ENCODE measurements around the gene IDS. TPM values are rescaled to one million over a fixed set of nuclear protein-coding genes. Genes with fewer than 3 reads are reported as not detected.

IDS gene
- total RNA-seq, 6 experiments from 2014 or later: 38.4 to 70.9 (median 55.1) TPM

GRCh38 chrX:149518236-149518635 lies 13.1 kb upstream of the IDS start:
- H3K4me3 Mint-ChIP-seq: no peak overlapping the region
- H3K27me3 Mint-ChIP-seq (ENCODE audit: insufficient read depth): peaks cover 7% of the 10 kb centered on the region
- no peaks in the 10 kb centered on the region for H3K9me3 Mint-ChIP-seq
- DNase-seq: no peak
- no peak overlapping the region for H3K27ac Mint-ChIP-seq
- TF ChIP-seq, protein P1, sequence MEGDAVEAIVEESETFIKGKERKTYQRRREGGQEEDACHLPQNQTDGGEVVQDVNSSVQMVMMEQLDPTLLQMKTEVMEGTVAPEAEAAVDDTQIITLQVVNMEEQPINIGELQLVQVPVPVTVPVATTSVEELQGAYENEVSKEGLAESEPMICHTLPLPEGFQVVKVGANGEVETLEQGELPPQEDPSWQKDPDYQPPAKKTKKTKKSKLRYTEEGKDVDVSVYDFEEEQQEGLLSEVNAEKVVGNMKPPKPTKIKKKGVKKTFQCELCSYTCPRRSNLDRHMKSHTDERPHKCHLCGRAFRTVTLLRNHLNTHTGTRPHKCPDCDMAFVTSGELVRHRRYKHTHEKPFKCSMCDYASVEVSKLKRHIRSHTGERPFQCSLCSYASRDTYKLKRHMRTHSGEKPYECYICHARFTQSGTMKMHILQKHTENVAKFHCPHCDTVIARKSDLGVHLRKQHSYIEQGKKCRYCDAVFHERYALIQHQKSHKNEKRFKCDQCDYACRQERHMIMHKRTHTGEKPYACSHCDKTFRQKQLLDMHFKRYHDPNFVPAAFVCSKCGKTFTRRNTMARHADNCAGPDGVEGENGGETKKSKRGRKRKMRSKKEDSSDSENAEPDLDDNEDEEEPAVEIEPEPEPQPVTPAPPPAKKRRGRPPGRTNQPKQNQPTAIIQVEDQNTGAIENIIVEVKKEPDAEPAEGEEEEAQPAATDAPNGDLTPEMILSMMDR (IDR thresholded peaks at IDR 0.05): no peak
- H3K36me3 Mint-ChIP-seq (ENCODE audit: low read depth): no peaks in the 10 kb centered on the region
- H3K4me1 Mint-ChIP-seq (ENCODE audit: low read depth): peaks cover 10% of the 10 kb centered on the region

DNA sequence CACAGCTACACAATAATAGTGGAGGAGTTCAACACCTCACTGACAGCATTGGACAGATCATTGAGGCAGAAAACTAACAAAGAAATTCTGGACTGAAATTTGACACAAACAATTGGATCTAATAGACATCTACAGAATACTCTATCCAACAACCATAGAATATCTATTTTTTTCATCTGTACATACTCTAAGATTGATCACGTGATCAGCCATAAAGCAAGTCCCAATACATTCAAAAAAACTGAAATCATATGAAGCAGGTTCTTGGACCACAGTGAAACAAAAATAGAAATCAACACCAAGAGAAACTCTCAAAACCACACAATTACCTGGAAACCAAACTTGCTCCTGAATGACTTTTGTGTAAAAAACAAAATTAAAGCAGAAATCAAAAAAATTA lies 12.2 kb upstream of the IDS start:
- no peak overlapping the region for H3K27ac Mint-ChIP-seq
- no peaks in the 10 kb centered on the region for H3K9me3 Mint-ChIP-seq
- TF ChIP-seq, protein P1 (IDR thresholded peaks at IDR 0.05): no peak
- H3K4me3 Mint-ChIP-seq: no peak overlapping the region
- H3K27me3 Mint-ChIP-seq (ENCODE audit: insufficient read depth): peaks cover 7% of the 10 kb centered on the region
- no peaks in the 10 kb centered on the region for H3K36me3 Mint-ChIP-seq (ENCODE audit: low read depth)
- peaks cover 10% of the 10 kb centered on the region for H3K4me1 Mint-ChIP-seq (ENCODE audit: low read depth)
- DNase-seq: no peak

DNA sequence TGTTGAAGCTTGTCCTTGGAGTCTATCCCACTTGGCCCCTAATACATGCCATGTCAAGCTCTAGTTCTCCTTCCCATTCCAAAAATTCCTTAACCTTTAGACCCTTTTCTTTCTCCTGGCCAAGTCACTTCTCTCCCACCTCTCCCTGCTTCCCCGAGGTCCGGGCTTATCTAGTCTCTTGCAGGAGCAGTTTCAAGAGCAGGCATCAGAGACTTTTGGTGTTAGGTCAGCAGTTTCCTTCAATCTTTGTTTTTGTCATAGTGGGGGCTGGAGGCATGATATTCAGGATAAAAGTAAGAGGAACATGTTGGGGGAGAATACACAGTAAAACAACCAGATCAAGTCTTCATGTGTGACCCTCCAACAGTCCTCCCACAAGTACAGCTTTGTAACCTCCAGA lies 11.5 kb upstream of the IDS start:
- no peak for DNase-seq
- TF ChIP-seq, protein P1 (IDR thresholded peaks at IDR 0.05): no peak
- no peaks in the 10 kb centered on the region for H3K9me3 Mint-ChIP-seq
- no peak overlapping the region for H3K4me3 Mint-ChIP-seq
- H3K27ac Mint-ChIP-seq: no peak overlapping the region
- H3K36me3 Mint-ChIP-seq (ENCODE audit: low read depth): no peaks in the 10 kb centered on the region
- H3K27me3 Mint-ChIP-seq (ENCODE audit: insufficient read depth): peaks cover 7% of the 10 kb centered on the region
- peaks cover 10% of the 10 kb centered on the region for H3K4me1 Mint-ChIP-seq (ENCODE audit: low read depth)

- TF ChIP-seq, protein P1 (IDR thresholded peaks at IDR 0.05): no peak
- Mint-ChIP-seq H3K4me1 (ENCODE audit: low read depth) (peaks cover 11% of the 10 kb centered on the region), H3K27me3 (ENCODE audit: insufficient read depth) (peaks cover 4% of the 10 kb centered on the region; the same call in 1 of the 2 replicates), H3K4me3 (no peak overlapping the region), H3K36me3 (ENCODE audit: low read depth) (no peaks in the 10 kb centered on the region), H3K9me3 (no peaks in the 10 kb centered on the region), H3K27ac (no peak overlapping the region)
- no peak for DNase-seq
Measured at GRCh38 chrX:149515954-149516602, 11.0 kb upstream of the IDS start.

DNA sequence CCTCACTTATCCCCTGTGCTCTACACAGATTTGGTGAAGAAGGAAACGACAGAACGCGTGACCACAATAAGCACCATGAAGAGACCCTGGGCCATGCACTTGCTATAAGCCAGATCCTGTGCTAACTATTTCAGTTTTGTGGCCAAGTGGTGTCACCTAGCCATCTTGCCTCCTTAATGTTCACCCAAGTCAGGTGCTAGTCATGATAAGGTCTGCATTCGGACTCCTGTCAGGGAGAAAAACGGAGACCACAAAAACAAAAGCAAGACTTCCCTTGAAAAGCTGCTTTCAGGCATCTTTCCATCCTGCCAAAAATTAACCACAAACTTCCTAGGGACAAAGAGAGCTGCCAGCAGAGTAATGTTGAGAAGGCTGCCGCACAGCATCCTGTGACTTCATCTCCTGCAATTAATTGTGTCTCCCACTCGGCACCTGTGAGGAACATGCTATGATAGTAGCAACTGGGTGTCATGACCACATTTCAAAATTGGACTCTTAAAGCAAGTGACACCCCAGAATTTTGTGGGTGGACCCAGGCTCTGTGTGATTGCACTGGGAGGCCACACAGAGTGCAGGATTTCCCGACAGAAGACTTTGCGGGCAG lies 8.8 kb upstream of the IDS start:
- TF ChIP-seq, protein P1 (IDR thresholded peaks at IDR 0.05): no peak
- Mint-ChIP-seq H3K4me3 (no peak overlapping the region), H3K27ac (no peak overlapping the region), H3K4me1 (ENCODE audit: low read depth) (peaks cover 13% of the 10 kb centered on the region), H3K36me3 (ENCODE audit: low read depth) (no peaks in the 10 kb centered on the region), H3K27me3 (ENCODE audit: insufficient read depth) (peaks cover 5% of the 10 kb centered on the region), H3K9me3 (no peaks in the 10 kb centered on the region)
- DNase-seq: no peak

All from HFFc6 (cell line).